HepG2 (cell line): ENCODE data around the gene ROMO1. TPM values are rescaled to one million over a fixed set of nuclear protein-coding genes. Genes with fewer than 3 reads are reported as not detected.

ENCODE experiments used
- EHMT2 ChIP-seq: fragments of 200-600 bp; sonication (generic); IDR thresholded peaks from 2 replicates; pipeline ENCODE4 v1.7.0; 2017; ENCODE audit warnings: antibody characterized with exemption, low read depth, low read length, borderline replicate concordance
- GRHL1 ChIP-seq: sonication (generic); formaldehyde crosslinking; conservative IDR thresholded peaks from 2 replicates; pipeline ENCODE4 v1.8.0; 2022; ENCODE audit warnings: missing genetic modification reagents
- HCFC1 ChIP-seq: fragments of 150-350 bp; IDR thresholded peaks from 2 replicates; pipeline ENCODE4 v1.6.1; 2014; ENCODE audit warnings: low read depth, low read length
- KAT2B ChIP-seq: fragments of 150-350 bp; IDR thresholded peaks from 2 replicates; pipeline ENCODE4 v1.6.1; 2014; ENCODE audit warnings: low read depth, low read length, borderline replicate concordance
- MIER3 ChIP-seq: IDR thresholded peaks from 2 replicates; pipeline ENCODE4 v1.6.1; 2016; ENCODE audit warnings: missing compliant biosample characterization, borderline replicate concordance
- MLLT10 ChIP-seq: sonication (generic); formaldehyde crosslinking; IDR thresholded peaks from 2 replicates; pipeline ENCODE4 v1.4.0; 2020; ENCODE audit warnings: missing genetic modification reagents
- MZF1 ChIP-seq: sonication (generic); formaldehyde crosslinking; IDR thresholded peaks from 2 replicates; pipeline ENCODE4 v1.8.1; 2023; ENCODE audit warnings: mild to moderate bottlenecking, missing genetic modification reagents, borderline replicate concordance
- POLR2AphosphoS5 ChIP-seq: IDR thresholded peaks from 2 replicates; pipeline ENCODE4 v1.6.1; 2012; ENCODE audit warnings: low read depth, low read length
- PRPF4 ChIP-seq: fragments of 200-400 bp; formaldehyde crosslinking; IDR thresholded peaks from 2 replicates; pipeline ENCODE4 v1.6.1; 2016; ENCODE audit warnings: low read length, low read depth; ENCODE audit not compliant: poor library complexity, severe bottlenecking
- THAP11 ChIP-seq: IDR thresholded peaks from 2 replicates; pipeline ENCODE4 v1.6.1; 2016; ENCODE audit warnings: missing biosample characterization, missing genetic modification reagents
- ZBTB40 ChIP-seq, 2 experiments: fragments of 450-650 bp in 1 of 2; sonication (generic) in 1 of 2; formaldehyde crosslinking in 1 of 2; IDR thresholded peaks; 2 replicates each; pipeline versions ENCODE4 v1.6.1 to v1.8.0; 2016 to 2022; ENCODE audit warnings: antibody characterized with exemption in 1 of 2, mild to moderate bottlenecking in 1 of 2, missing genetic modification reagents in 1 of 2
- ZNF235 ChIP-seq: sonication (generic); formaldehyde crosslinking; IDR thresholded peaks from 2 replicates; pipeline ENCODE4 v1.8.1; 2023; ENCODE audit warnings: mild to moderate bottlenecking, missing genetic modification reagents, borderline replicate concordance
- ZNF264 ChIP-seq: sonication (generic); formaldehyde crosslinking; IDR thresholded peaks from 2 replicates; pipeline ENCODE4 v1.4.0; 2020; ENCODE audit warnings: missing genetic modification reagents
- ZNF367 ChIP-seq: sonication (generic); formaldehyde crosslinking; IDR thresholded peaks from 2 replicates; pipeline ENCODE4 v1.4.0; 2020; ENCODE audit warnings: missing genetic modification reagents, borderline replicate concordance
- ZNF460 ChIP-seq: sonication (generic); formaldehyde crosslinking; IDR thresholded peaks from 2 replicates; pipeline ENCODE4 v1.5.1; 2020; ENCODE audit warnings: missing genetic modification reagents, mild to moderate bottlenecking, borderline replicate concordance
- ZNF468 ChIP-seq: sonication (generic); formaldehyde crosslinking; IDR thresholded peaks from 2 replicates; pipeline ENCODE4 v1.8.0; 2022; ENCODE audit warnings: mild to moderate bottlenecking, moderate library complexity, missing genetic modification reagents
- ZNF605 ChIP-seq: sonication (generic); formaldehyde crosslinking; IDR thresholded peaks from 2 replicates; pipeline ENCODE4 v1.8.0; 2022; ENCODE audit warnings: mild to moderate bottlenecking, missing genetic modification reagents
- ZNF720 ChIP-seq: sonication (generic); formaldehyde crosslinking; IDR thresholded peaks from 2 replicates; pipeline ENCODE4 v1.4.0; 2020; ENCODE audit warnings: missing genetic modification reagents
- ZNF792 ChIP-seq: IDR thresholded peaks from 2 replicates; pipeline ENCODE4 v1.6.1; 2016
- polyA plus RNA-seq, 8 experiments: library from polyadenylated mRNA; depleted of rRNA in 3 of 8; stranded (reverse) in 7 of 8; unstranded in 1 of 8; fragments of >200 nt; fragmentation: Illumina TruSeq in 4 of 8; extraction: Trizol in 4 of 8; gene quantifications; 2 replicates each; pipeline versions ENCODE4 v1.2.1 to v1.2.3, GENCODE V29; 2011 to 2016; ENCODE audit warnings: low read depth in 4 of 8, missing spikeins in 1 of 8, mixed read lengths in 1 of 8; ENCODE audit not compliant: insufficient read depth in 1 of 8
- total RNA-seq, 5 experiments: library from RNA; depleted of rRNA; stranded (reverse); fragments of >200 nt; fragmentation: Illumina TruSeq; extraction: Trizol; gene quantifications; 2 replicates each; pipeline ENCODE4 v1.2.3, GENCODE V29; 2016; ENCODE audit warnings: low read depth in 1 of 5

ROMO1 gene
- total and polyA plus RNA-seq, 2 of the 13 experiments (the other 11 are each of a cell fraction or from before 2014, with no cell fraction given) = 636 to 755 TPM

GRCh38 chr20:35664466-35665206 is 34.6 kb upstream of the ROMO1 start, which contains the start of the genes CPNE1 and RBM12 (continued):
- TF ChIP-seq GRHL1 (CRISPR knock-in tag) (no peak), ZNF605 (CRISPR knock-in tag) (peak; percentile 99), KAT2B (0 out of 2 replicates have a peak, but pooled peaks have one; percentile 10), ZNF720 (CRISPR knock-in tag) (no peak; the same call in 1 of the 2 replicates), MLLT10 (CRISPR knock-in tag) (no peak), POLR2AphosphoS5 (peak; percentile 100), HCFC1 (peak; percentile 53; the same call in 1 of the 2 replicates), ZBTB40 (IDR thresholded peaks at IDR 0.05) (no peak), ZBTB40 (CRISPR knock-in tag; IDR thresholded peaks at IDR 0.05) (peak; percentile 83), ZNF235 (peak; percentile 90), ZNF367 (CRISPR knock-in tag) (peak; percentile 7; the same call in 1 of the 2 replicates), MIER3 (CRISPR knock-in tag) (peak; percentile 92; the same call in 1 of the 2 replicates), THAP11 (CRISPR knock-in tag) (peak; percentile 92), ZNF468 (CRISPR knock-in tag) (0 out of 2 replicates have a peak, but pooled peaks have one; percentile 80), PRPF4 (no peak), ZNF264 (CRISPR knock-in tag) (peak; percentile 84; the same call in 1 of the 2 replicates), ZNF460 (CRISPR knock-in tag) (no peak; the same call in 1 of the 2 replicates), EHMT2 (no peak), ZNF792 (CRISPR knock-in tag) (peak; percentile 99), MZF1 (CRISPR knock-in tag) (no peak; the same call in 1 of the 2 replicates)
